ENCODE measurements around the gene DACT2.
"Not testable (repeated sequence)": the region's sequence is repeated elsewhere in the genome, so short reads cannot be mapped to it uniquely, and the experiment has no call there.

The DACT2 gene

DNA sequence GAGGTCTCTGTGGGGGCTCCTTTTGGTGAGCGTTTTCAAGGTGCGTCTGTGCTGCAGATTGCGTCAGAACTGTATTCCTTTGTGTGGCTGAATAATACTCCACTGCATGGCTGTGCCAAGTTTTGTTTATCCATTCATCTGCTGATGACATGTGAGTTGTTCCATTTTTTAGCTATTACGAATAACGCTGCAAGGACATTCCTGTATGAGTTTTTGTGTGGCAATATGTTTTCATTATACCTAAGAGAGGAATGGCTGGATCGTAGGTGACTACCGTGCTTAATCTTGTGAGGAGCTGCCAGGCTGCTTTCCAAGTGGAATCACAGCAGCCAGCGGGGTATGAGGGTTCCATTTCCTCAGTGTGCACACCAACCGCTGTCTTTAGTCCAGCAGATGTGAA lies 1.1 kb upstream of the DACT2 start:
- peaks cover 45% of the 10 kb centered on the region for H3K27me3 ChIP-seq (ENCODE audit: insufficient read depth, low read length)
- H3K79me2 ChIP-seq (ENCODE audit: control insufficient read depth, insufficient read depth, low read length, unreplicated experiment): no peaks in the 10 kb centered on the region
- no peak overlapping the region for H2AFZ ChIP-seq (ENCODE audit: low read length, unreplicated experiment)
- no peak overlapping the region for H3K27ac ChIP-seq (ENCODE audit: low read depth, low read length)
- H3K36me3 ChIP-seq (ENCODE audit: insufficient read depth, low read length): no peaks in the 10 kb centered on the region
- H3K4me1 ChIP-seq (ENCODE audit: control insufficient read depth, insufficient read depth, low read length, unreplicated experiment): no peaks in the 10 kb centered on the region
- H3K4me3 ChIP-seq (ENCODE audit: low read depth, low read length): no peak overlapping the region

DNA sequence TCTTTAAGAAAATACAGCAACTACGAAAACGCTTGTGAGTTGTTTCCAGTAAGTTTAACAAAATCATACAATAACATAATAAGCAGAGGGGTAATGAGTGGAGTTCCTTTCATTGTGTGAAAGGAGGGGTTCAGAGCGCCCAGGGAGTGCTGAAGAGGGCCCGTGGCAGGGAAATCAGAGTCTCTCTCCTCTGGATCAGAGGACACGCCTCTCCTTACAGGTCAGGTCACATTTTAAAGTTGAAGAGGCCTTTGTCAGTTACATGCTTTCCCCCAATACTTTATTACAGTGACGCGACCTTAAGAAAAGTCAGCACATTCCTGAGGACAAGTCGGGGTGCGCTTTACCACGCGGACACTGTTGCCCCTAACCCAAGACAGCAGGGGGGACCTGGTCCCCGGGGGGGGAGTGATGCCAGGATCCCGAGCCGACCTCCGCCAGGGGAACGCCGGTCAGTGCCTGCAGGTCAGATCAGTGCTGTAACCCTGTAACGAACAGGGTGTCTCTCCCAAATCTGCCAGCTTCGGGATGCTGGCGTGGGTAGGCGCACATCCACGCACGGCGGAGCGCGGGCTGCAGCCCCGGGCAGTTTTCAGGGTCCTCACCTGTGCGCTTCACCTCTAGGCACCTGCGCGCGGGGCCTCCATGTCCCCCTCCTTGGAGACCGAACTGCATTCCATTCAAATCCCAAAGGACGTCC lies 848 bp downstream of the DACT2 start:
- no peak overlapping the region for H3K27ac ChIP-seq (ENCODE audit: low read depth, low read length)
- no peak overlapping the region for H2AFZ ChIP-seq (ENCODE audit: low read length, unreplicated experiment)
- no peaks in the 10 kb centered on the region for H3K4me1 ChIP-seq (ENCODE audit: control insufficient read depth, insufficient read depth, low read length, unreplicated experiment)
- no peaks in the 10 kb centered on the region for H3K79me2 ChIP-seq (ENCODE audit: control insufficient read depth, insufficient read depth, low read length, unreplicated experiment)
- no peaks in the 10 kb centered on the region for H3K36me3 ChIP-seq (ENCODE audit: insufficient read depth, low read length)
- no peak overlapping the region for H3K4me3 ChIP-seq (ENCODE audit: low read depth, low read length)
- peaks cover 48% of the 10 kb centered on the region for H3K27me3 ChIP-seq (ENCODE audit: insufficient read depth, low read length)

DNA sequence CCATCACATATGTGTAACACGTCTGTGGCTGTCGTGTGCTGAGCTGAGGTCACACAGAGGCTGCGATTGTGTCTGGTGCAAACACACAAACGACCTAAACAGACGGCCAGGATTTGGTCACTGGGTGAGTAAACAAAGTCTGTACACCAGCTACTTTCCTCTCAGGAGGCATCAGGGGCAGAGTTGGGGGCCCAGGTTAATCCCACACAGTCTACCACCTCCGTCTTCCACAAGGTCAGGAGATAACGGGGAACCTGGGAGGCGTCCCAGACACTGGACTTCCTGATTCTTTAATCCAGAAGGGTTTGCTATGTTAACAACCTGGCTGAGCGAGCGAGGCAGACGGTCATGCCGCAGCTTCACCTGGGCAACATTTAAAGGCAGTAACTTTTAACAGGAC lies 1.5 kb downstream of the DACT2 start:
- H3K4me3 ChIP-seq (ENCODE audit: low read depth, low read length): no peak overlapping the region

DNA sequence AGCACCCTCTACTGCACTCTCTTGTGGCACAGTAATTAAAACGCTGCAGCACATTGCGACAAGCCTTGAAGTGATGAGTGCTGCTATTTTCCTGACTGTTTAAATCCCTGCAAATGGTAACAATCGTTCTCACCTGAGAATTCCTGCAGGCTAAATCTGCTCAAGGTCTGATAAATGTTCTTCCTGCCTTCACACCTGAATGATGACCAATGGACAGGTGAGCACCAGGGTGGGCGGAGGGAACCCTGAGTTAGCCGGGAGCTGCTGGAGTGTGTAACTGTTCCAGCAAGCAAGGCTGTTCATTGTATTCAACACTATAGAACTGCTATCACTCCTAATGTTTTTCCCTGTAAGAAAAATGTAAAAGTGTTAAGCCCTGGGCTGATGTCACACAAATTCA lies 4.0 kb downstream of the DACT2 start:
- H3K79me2 ChIP-seq (ENCODE audit: control insufficient read depth, insufficient read depth, low read length, unreplicated experiment): no peaks in the 10 kb centered on the region
- H3K4me3 ChIP-seq (ENCODE audit: low read depth, low read length): no peak overlapping the region
- H3K36me3 ChIP-seq (ENCODE audit: insufficient read depth, low read length): no peaks in the 10 kb centered on the region
- no peak overlapping the region for H2AFZ ChIP-seq (ENCODE audit: low read length, unreplicated experiment)
- H3K27ac ChIP-seq (ENCODE audit: low read depth, low read length): no peak overlapping the region
- H3K27me3 ChIP-seq (ENCODE audit: insufficient read depth, low read length): peaks cover 35% of the 10 kb centered on the region
- no peaks in the 10 kb centered on the region for H3K4me1 ChIP-seq (ENCODE audit: control insufficient read depth, insufficient read depth, low read length, unreplicated experiment)

More for the DNA sequence above, 1.5 kb downstream of the DACT2 start:
- Histone ChIP-seq H3K4me1 (ENCODE audit: control insufficient read depth, insufficient read depth, low read length, unreplicated experiment) (no peaks in the 10 kb centered on the region), H3K79me2 (ENCODE audit: control insufficient read depth, insufficient read depth, low read length, unreplicated experiment) (no peaks in the 10 kb centered on the region), H2AFZ (ENCODE audit: low read length, unreplicated experiment) (no peak overlapping the region), H3K27ac (ENCODE audit: low read depth, low read length) (no peak overlapping the region), H3K36me3 (ENCODE audit: insufficient read depth, low read length) (no peaks in the 10 kb centered on the region), H3K27me3 (ENCODE audit: insufficient read depth, low read length) (peaks cover 48% of the 10 kb centered on the region)

DNA sequence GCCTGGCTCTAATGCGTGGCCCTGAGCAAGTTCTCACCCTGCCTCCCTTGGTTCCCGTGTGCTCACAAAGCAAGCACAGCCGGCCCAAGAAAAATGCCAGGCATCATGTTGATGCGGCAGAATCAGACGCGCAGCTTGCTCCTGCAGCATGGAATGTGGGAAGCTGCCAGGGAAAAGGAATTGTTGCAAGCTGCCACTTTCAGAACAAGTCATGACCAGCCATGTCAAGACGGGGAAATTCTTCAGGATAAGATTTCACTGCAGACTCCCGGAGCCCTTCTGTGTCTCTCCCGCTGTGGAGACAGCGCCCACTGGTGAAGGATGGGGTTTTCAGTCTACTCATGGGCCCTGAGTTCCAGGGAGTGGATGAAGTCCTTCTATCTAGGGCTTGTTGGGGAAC lies 4.6 kb downstream of the DACT2 start:
- no peak overlapping the region for H3K27ac ChIP-seq (ENCODE audit: low read depth, low read length)

DNA sequence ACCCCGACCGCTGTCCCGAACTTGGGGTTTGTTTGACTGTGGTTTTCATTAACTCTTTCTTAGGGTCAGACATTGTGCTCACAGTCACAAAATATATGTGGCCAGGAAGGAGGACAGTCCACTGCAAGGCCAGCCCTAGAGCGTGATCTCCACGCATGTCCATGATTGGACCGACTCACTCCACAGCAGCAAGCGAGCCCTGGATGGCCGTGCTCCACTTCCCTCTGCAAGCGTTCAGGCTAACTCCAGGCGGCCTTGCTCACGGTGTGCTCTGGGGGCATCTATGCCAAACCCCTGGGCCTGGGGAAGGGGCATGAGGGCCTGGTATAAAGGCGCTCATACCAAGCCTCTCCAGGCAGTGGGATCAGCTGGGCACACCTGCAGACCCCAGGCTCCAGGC lies 5.6 kb downstream of the DACT2 start:
- peaks cover 21% of the 10 kb centered on the region for H3K27me3 ChIP-seq (ENCODE audit: insufficient read depth, low read length)
- no peaks in the 10 kb centered on the region for H3K79me2 ChIP-seq (ENCODE audit: control insufficient read depth, insufficient read depth, low read length, unreplicated experiment)
- H2AFZ ChIP-seq (ENCODE audit: low read length, unreplicated experiment): no peak overlapping the region
- no peaks in the 10 kb centered on the region for H3K36me3 ChIP-seq (ENCODE audit: insufficient read depth, low read length)
- H3K4me1 ChIP-seq (ENCODE audit: control insufficient read depth, insufficient read depth, low read length, unreplicated experiment): no peaks in the 10 kb centered on the region
- H3K27ac ChIP-seq (ENCODE audit: low read depth, low read length): no peak overlapping the region
- H3K4me3 ChIP-seq (ENCODE audit: low read depth, low read length): no peak overlapping the region

More for the DNA sequence above, 4.6 kb downstream of the DACT2 start:
- no peaks in the 10 kb centered on the region for H3K79me2 ChIP-seq (ENCODE audit: control insufficient read depth, insufficient read depth, low read length, unreplicated experiment)
- H3K36me3 ChIP-seq (ENCODE audit: insufficient read depth, low read length): no peaks in the 10 kb centered on the region
- peaks cover 30% of the 10 kb centered on the region for H3K27me3 ChIP-seq (ENCODE audit: insufficient read depth, low read length)
- no peaks in the 10 kb centered on the region for H3K4me1 ChIP-seq (ENCODE audit: control insufficient read depth, insufficient read depth, low read length, unreplicated experiment)
- H3K4me3 ChIP-seq (ENCODE audit: low read depth, low read length): no peak overlapping the region
- no peak overlapping the region for H2AFZ ChIP-seq (ENCODE audit: low read length, unreplicated experiment)

DNA sequence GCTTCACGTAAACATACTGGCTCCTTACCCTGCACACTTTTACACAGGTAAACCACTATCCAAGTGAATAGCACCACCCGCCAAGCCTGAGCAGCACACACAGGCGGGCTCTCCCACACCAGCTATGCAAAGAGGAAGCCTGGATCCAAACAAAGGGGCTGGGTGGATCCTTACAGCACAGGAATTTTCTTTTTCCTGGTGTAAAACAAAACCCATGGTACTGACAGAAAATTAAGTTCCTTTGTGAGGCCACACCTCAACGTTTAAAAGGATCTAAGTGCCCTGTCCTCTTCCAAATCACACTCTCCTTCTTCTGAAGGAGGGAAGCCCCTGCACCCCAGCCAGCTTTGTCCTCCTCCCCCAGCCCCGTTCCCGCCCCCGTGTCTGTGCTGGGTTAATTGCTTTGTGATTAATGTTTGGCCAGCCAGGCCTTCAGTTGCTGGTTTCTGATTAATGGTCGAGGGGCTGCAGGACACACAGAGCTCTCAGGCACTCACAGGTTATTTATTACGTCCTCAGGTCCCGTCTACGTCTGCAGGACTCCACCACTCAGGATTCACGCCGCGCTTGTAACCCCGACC lies 6.1 kb downstream of the DACT2 start:
- Histone ChIP-seq H3K4me1 (ENCODE audit: control insufficient read depth, insufficient read depth, low read length, unreplicated experiment) (no peaks in the 10 kb centered on the region), H2AFZ (ENCODE audit: low read length, unreplicated experiment) (no peak overlapping the region), H3K4me3 (ENCODE audit: low read depth, low read length) (no peak overlapping the region), H3K36me3 (ENCODE audit: insufficient read depth, low read length) (no peaks in the 10 kb centered on the region), H3K79me2 (ENCODE audit: control insufficient read depth, insufficient read depth, low read length, unreplicated experiment) (no peaks in the 10 kb centered on the region), H3K27me3 (ENCODE audit: insufficient read depth, low read length) (peaks cover 16% of the 10 kb centered on the region), H3K27ac (ENCODE audit: low read depth, low read length) (no peak overlapping the region)

DNA sequence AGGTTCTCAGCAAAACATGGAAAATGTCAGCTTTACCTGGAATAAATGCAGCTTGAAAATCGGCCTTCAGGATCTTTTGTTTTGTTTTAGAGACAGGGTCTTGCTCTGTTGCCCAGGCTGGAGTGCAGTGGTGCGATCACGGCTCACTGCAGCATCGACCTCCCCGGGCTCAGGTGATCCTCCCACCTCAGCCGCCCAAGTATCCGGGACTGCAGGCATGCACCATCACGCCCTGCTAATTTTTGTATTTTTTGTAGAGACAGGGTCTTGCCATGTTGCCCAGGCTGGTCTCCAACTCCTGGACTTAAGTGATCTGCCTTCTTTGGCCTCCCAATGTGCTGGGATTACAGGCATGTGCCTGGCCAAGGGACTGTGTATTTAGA lies 7.5 kb downstream of the DACT2 start:
- not testable (repeated sequence) for H3K4me1 ChIP-seq (ENCODE audit: control insufficient read depth, insufficient read depth, low read length, unreplicated experiment); H3K27me3 ChIP-seq (ENCODE audit: insufficient read depth, low read length); H2AFZ ChIP-seq (ENCODE audit: low read length, unreplicated experiment); H3K27ac ChIP-seq (ENCODE audit: low read depth, low read length); H3K79me2 ChIP-seq (ENCODE audit: control insufficient read depth, insufficient read depth, low read length, unreplicated experiment); H3K4me3 ChIP-seq (ENCODE audit: low read depth, low read length); H3K36me3 ChIP-seq (ENCODE audit: insufficient read depth, low read length)

DNA sequence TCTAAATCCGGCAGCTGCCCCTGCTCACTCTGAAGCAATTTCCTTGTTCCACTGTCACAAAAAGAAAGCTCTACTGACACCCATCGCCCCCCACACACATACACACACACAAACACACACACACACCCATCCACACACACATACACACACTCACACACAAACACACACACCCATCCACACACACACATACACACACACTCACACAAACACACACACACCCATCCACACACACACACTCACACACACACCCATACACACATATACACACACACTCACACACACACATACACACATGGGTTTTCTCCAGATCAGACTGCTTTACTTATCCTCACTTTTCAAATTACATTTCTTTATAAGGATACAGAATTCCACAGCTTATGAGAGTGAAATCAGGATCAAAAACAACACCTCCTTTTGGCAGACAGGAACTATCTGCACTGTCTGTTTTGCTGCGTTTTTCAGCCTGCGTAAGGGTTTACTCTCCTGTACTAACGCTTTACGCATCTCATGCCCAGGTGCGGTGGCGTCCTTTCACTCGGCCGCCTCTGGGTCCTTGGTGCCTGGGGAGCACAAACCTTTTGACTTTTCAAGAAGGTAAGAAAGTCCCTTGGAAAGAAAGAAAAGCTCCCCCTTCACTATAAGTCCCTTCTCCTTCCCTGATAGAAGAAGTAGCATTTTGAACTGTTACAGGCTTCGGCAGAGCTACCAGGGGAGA lies 8.0 kb downstream of the DACT2 start:
- no peak overlapping the region for H2AFZ ChIP-seq (ENCODE audit: low read length, unreplicated experiment)
- 0 out of 2 replicates have a peak, but pooled peaks cover 10% of the 10 kb centered on the region for H3K27me3 ChIP-seq (ENCODE audit: insufficient read depth, low read length)
- H3K79me2 ChIP-seq (ENCODE audit: control insufficient read depth, insufficient read depth, low read length, unreplicated experiment): no peaks in the 10 kb centered on the region
- H3K4me3 ChIP-seq (ENCODE audit: low read depth, low read length): no peak overlapping the region
- H3K4me1 ChIP-seq (ENCODE audit: control insufficient read depth, insufficient read depth, low read length, unreplicated experiment): no peaks in the 10 kb centered on the region
- no peak overlapping the region for H3K27ac ChIP-seq (ENCODE audit: low read depth, low read length)
- H3K36me3 ChIP-seq (ENCODE audit: insufficient read depth, low read length): no peaks in the 10 kb centered on the region

DNA sequence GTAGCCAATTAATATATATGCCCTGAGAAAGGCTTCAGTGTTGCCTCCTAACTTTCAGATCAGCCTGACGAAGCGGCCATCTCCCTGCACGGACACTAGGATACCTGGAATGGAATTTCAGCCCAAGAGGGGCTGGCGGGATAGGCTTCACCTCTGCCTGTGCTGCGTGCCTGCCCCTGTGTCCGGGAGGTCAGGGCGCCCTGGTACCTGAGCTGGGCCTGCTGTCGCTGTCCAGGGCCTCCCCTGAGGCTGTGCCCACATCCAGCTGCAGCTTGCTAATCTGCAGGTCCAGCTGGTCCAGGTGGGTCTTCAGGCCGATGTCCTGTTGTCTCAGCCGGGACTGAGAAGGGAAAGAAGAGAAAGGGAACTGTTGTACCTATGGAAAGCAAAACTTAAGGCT lies 8.6 kb downstream of the DACT2 start:
- H3K27me3 ChIP-seq (ENCODE audit: insufficient read depth, low read length): 0 out of 2 replicates have a peak, but pooled peaks cover 10% of the 10 kb centered on the region
- H3K36me3 ChIP-seq (ENCODE audit: insufficient read depth, low read length): no peaks in the 10 kb centered on the region
- H3K79me2 ChIP-seq (ENCODE audit: control insufficient read depth, insufficient read depth, low read length, unreplicated experiment): no peaks in the 10 kb centered on the region
- H2AFZ ChIP-seq (ENCODE audit: low read length, unreplicated experiment): no peak overlapping the region
- H3K27ac ChIP-seq (ENCODE audit: low read depth, low read length): no peak overlapping the region
- no peak overlapping the region for H3K4me3 ChIP-seq (ENCODE audit: low read depth, low read length)
- H3K4me1 ChIP-seq (ENCODE audit: control insufficient read depth, insufficient read depth, low read length, unreplicated experiment): no peaks in the 10 kb centered on the region

DNA sequence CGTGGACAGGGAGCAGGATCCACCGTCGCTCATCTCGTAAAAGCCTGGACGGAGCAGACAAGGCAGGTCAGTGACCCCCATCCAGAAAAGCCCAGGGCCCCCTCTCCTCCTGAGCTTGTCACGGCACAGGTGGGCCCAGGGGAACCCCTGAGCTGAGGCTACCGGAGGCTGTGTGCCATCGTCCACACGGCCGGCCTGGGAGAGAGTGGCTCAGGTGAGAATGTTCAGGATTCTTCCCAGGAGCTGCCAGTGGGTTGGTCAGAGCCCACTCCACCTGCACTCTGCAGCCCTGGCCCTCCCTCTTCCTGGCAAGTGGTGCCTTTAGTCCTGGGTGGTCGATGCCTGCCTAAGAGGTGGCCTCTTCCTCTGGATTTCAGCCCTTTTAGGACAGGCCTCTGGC lies 9.2 kb downstream of the DACT2 start:
- H3K36me3 ChIP-seq (ENCODE audit: insufficient read depth, low read length): no peaks in the 10 kb centered on the region
- H3K4me3 ChIP-seq (ENCODE audit: low read depth, low read length): no peak overlapping the region
- no peaks in the 10 kb centered on the region for H3K79me2 ChIP-seq (ENCODE audit: control insufficient read depth, insufficient read depth, low read length, unreplicated experiment)
- no peak overlapping the region for H2AFZ ChIP-seq (ENCODE audit: low read length, unreplicated experiment)
- H3K27ac ChIP-seq (ENCODE audit: low read depth, low read length): no peak overlapping the region
- 0 out of 2 replicates have a peak, but pooled peaks cover 7% of the 10 kb centered on the region for H3K27me3 ChIP-seq (ENCODE audit: insufficient read depth, low read length)
- no peaks in the 10 kb centered on the region for H3K4me1 ChIP-seq (ENCODE audit: control insufficient read depth, insufficient read depth, low read length, unreplicated experiment)

Data from ACC112 (cell line).